HG02870 (cell line): ENCODE data around the gene LDLRAD3.

Experiments
- ATAC-seq: cut with Tn5 transposase; IDR thresholded peaks from one replicate; pipeline ENCODE4 v1.9.1; 2021; ENCODE audit warnings: mild to moderate bottlenecking, moderate library complexity; ENCODE audit not compliant: unreplicated experiment

LDLRAD3 gene

DNA sequence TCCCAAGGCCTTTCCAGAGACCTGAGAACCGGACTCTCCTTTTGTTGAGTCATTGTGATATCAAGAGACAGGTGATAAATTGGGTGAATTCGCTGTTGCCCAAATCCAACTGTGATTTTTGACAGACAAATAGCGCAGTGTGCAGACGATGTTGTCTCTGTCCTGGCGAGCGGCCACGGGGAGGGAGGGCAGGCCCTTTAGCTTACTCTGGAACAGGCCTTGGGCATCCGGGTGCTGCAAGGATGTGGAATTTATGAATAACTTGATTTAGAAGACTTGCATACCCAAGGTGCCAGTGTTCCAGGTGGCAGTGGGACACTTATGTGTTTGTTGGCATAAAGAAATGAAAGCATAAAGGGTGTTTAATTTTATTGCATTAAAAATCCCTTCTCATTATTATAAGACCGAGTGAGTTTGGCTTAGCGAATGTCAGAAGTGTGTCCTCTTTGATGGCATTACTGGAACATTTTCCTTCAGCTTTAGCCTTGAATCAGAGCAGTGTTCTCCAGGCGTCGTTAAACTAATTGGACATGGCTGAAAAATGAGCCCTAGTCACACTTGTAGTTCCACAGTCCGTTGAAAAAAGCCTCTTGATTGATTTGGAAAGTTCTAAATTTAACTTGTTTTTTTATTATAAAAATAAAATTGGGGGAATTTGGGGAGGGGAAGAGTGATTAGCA is 9.4 kb downstream of the LDLRAD3 start:
- ATAC-seq, result no peak

DNA sequence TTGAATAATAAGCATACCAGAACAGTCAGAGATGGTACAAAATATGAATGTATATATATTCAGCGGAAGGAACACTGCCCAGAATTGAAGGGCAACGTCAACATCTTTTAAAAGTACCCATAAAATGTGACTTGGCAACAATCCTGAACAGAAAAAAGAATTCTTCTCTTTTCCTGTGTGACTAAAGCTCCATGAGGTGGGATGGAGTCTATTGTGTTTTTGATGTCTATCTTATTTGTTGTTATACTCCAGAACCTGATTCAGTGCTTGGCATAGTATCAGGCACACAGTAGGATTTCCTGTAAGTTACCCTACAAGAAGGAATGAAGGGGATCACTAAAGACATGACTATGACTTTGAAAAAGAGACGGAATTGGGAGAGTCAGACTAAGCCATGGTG is 10.3 kb downstream of the LDLRAD3 start:
- ATAC-seq, result no peak

DNA sequence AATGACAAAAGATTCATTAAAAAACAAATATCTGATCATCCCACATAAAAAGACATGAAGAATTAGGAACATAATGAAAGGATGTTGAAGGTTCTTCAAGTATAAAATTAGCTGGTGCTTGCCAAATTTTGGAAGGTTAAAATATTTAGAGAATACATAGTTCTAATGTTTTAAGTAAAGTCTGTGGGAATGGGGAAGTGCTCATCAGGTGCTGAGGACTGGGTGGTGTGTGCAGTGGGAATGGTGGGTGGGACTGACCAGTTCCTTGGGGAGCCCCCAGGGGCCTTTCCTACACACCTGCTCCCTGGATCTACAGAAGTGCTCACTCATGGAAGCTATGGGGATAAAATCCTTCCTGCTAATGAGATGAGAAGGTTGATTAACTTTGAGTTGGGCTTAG is 11.8 kb downstream of the LDLRAD3 start:
- no peak for ATAC-seq

DNA sequence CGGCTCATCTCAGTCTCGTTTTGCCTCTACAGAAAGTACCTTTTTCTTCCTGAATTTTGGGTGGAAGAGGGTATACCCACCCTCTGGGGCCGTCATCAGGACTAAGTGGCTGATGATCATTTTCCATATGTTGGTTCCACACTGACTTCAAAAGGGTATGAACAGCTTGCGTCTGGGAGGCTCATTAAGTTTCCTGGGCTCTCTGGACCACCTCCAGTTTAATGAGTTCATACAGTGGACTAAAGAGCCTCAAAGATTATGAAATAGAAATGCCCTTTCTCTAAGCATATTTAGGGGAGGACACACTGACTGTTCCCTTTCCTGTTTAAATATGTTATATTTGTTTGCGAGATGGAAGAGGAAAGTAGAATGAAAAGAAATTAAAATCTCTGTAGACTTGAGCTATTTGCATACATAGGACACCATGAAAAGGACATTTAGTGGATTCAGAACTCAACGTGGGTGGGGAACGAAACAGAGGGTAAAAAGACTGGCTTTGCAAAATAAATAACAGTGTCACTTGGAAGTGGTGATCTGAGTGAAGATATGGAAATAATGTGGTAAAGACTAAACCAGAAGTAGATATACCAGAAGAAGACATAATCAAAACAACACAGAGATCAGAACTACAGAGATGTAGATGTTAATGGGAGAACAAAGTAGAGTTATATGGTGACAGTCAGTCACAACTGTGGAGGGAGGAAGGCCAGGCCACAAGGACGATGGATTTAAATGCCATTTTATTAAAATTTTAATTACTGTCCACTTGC is 18.7 kb downstream of the LDLRAD3 start:
- peak; percentile 70 for ATAC-seq

DNA sequence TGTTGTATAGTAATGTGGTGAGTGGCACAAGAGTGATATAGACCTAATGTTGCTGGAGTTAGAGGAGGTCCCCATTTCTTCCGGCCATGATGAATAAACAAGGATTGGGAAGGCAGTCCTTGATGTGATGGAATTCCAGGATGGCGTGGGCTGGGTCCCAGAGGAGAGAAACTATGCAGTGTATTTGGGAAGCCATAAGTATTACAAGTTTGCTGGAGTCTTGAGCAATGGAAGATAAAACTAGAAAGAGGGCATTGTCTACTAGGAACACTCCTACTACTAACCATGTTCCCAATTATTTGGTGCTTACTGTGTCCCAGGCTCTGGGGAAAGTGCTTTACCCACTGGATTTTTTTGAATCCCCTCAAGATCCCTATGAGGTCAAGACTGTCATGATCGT is 20.0 kb downstream of the LDLRAD3 start:
- no peak for ATAC-seq

DNA sequence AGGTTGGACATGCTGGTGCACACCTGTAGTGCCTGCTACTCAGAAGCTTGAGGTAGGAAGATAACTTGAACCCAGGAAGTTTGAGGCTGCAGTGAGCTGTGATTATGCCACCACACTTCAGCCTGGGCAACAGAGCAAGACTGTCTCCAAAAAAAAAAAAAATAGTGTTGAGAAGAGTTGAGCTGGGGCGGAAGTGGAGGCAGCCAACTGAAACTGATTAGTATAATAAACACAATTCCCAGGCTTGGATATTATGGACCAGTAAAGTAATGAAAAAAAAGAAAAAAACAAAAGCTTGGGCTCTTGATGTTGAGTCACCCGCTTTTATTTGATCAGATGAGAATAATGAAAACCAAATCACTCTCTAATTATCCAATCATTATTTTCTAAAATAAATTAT is 21.0 kb downstream of the LDLRAD3 start:
- no peak for ATAC-seq

DNA sequence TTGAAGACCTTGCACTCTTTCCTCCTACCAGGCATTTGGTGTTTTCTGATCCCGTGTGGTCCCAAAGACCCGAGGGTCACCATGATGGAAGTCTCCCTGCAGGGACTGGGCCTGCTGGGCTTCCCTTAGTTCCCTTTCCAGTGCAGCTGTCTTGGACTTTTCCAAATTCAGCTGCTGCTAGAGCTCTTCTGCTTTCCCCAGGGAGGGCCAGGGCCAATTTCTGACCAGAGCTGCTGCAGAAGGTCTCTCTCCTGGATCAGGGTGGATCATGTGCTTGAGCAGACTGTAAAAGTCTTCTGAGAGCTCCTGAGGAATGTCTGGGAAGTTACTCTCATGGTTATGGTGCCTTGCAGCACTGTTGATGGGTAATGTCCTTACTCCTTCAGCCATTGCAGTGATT is 23.2 kb downstream of the LDLRAD3 start:
- ATAC-seq, result no peak

DNA sequence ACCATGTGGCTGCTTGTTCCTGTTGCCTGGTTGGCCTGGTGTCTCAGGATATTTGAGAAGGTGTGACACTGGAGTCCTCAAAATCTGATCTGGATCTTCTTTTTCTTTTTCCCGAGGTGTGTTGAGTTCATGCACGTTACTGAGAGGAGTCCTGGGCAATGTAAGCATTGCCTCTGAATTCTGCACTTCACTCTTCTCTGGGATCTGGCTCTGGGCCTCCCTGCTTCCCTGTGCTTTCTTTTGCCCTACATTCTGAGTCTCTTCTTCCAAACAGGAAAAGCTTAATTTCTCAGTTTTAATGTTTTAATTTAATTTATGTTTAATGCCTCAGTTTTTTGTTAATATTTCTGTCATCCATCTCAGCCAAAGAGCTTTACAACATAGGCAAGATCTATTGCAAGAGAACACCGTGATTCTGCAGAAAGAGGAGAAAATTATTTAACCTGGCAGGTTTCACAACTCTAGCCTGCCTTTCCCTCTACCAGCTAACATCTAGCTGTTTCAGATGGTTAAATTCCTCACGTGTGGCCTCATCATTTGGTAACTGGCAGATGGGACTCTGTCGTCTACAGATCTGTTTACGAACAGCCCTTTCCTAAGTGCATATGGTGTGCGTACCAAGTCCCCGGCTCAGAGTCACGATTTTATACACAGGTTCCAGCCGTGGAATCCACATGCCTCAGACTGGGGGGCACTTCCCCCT is 24.7 kb downstream of the LDLRAD3 start:
- no peak for ATAC-seq

DNA sequence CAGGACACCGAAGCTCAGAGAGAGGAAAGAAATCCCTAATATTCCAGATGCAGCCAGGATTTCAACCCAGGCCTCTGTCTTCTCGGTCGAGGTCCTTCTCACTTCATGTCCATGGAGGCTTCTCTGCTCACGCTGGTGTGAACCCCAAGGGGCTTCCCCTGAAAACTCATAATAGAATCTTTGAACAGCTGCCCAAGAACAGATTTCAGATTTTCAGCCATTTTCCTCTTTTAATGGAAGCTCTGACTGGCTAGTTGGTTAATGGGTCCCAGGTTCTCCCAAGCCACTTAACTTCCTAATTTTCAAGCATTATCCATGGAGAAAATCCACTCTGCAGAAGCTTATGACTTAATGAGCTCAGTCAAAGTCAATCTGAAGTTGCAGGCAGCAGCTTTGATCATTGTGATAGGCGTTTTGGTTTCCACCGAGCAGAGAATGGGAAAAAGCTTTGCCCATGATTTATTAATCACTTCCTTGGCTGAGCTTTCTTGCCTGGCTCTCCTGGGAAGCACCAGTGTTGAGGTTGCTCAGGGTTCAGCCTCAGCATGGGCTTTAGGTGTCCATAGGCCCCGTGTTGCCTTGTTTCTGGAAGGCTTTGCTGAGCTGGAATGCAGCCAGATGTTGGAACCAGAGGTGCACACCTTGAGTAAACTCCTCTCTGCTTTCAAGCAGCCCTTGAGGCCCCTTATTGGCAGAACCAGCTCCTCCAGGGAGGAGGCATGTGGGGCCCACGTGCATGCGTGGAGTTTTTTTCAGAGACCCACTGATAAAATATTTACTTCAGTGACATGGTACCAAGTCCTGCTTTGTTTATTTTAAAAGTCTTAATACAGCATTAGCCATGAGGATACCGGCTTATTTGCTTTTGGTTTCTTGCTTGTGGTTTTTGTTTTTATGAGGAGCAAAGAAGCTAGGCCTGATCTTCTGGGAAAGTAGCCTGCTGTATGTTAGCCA is 25.5 kb downstream of the LDLRAD3 start:
- ATAC-seq, result no peak

DNA sequence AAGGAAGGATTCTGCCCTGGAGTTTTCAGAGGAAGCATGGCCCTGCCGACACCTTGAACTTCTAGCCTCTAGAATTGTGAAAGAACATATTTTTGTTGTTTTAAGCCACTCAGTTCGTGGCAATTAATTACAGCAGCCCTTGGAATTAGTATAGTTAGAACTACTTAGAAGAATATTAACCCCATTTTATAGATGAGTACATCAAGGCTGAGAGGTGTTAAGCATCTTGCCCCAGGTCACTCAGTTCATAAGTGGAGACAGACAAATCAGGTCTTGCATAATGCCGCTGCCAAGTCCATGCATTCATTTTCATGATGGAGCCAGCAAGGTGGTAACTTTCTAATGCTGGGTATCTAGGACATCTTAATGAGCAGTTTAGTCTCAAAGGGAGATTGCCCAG is 26.6 kb downstream of the LDLRAD3 start:
- ATAC-seq, result no peak

DNA sequence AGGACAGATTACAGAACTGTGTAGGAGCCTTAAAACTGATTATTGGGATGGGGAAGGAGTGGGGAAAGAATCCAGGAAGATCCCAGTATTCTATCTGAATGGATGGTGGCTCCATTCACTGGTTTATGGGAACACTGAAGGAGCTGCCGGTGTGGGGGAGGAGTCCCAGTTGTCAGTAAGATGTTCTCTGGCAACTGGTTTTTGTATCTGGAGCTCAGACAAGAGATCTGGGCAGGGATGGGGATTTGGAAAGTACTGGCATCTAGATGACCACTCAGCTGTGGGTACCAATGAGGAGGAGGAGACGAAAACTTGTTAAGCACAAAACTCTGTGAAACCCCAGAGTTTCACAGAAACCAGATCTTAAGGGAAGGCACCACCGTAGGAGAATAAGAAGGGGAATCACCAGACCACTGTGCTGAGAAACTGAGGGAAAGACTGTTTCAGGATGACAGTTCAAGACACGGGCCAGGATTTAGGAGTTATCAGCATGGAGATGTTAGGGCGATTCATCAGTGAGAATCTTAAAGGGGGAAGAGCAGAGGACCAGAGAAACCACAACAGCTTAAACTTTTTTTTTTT is 28.1 kb downstream of the LDLRAD3 start:
- no peak for ATAC-seq

DNA sequence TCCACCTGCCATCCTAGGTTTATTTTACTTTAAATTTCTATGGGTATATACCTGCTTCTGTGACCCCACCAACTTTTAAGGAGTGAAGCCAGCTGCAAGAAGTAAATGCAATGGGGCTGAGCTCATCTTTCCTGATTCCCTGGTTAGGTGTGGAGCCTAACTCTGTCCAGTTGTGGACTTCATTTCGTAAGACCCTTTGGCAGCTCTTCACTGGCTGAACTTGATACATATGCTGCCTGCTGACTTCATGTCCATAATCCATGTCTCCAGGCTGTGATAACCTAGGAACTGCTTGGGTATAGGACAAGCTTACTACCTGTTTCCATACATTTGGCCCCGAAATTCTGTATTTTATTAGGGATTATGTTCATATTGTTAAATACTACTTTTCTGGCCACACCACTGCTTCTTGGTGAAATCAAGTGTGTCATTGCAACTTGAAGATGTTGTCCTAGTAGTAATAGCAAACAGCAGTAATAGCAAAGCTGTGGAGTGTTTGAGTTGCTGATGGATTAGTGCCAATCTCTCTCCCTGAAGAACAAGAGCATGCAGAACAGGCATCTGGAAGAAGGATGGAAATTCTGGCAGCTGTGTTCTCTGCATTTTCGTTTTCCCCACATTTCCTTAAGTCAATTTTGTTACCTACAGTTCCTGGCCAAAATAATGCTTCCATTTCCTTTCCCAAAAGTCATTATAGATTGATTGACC is 31.2 kb downstream of the LDLRAD3 start:
- no peak for ATAC-seq

DNA sequence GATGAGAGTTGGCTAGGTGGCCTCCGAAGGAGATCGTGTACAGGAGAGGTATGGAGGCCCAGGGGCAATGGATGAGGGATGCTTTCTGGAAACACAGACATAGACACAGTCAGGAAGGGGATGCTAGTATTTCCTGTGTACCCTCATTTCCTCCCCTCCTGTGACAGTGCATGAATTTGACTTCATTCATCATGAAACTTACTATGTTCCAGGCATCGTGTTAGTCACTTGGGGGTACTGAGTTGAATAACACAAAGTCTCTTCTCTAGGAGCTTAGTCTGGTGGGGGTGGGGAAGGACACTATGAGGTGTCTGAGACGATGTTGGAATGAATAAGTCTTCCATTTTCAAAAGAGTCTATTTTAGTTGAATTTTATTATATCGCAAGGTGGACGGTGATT is 32.6 kb downstream of the LDLRAD3 start:
- no peak for ATAC-seq

DNA sequence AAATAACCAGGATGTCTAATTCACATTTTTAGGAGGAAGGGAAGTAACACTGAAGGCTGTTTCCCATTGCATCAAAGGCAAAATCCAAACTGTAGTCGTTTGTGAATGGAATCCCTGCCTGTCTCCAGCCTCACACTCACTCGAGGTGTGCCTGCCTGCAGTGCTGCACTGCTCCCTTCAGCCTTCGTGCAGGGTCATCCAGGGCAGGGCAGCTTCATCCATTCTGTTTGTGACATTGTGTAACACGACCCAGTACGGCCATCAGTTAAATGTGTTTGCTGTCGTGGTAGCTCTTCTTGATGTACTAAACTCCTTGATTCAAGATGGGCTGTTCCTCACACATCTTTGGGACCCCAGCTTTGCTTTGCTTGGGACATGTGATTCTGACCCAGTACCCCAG is 34.3 kb downstream of the LDLRAD3 start:
- no peak for ATAC-seq

DNA sequence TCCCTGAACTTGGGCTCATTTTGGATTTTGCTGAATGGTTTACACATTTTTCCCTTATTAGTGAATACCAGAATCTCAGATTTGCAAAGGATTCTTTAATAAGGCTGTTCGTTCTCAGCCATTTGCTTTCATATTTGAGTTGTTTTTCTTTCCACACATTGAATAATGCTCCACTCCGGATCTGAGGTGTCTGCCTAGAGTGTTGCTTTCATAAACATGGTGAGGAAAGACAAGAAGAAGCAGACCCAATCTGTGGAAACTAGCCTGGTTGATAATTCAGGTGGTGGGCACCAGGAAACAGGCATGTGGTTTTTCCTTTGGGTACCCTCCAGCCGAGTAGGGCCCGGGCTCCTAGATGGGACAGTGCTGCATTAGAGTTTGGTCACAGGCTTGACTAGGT is 35.0 kb downstream of the LDLRAD3 start:
- no peak for ATAC-seq

DNA sequence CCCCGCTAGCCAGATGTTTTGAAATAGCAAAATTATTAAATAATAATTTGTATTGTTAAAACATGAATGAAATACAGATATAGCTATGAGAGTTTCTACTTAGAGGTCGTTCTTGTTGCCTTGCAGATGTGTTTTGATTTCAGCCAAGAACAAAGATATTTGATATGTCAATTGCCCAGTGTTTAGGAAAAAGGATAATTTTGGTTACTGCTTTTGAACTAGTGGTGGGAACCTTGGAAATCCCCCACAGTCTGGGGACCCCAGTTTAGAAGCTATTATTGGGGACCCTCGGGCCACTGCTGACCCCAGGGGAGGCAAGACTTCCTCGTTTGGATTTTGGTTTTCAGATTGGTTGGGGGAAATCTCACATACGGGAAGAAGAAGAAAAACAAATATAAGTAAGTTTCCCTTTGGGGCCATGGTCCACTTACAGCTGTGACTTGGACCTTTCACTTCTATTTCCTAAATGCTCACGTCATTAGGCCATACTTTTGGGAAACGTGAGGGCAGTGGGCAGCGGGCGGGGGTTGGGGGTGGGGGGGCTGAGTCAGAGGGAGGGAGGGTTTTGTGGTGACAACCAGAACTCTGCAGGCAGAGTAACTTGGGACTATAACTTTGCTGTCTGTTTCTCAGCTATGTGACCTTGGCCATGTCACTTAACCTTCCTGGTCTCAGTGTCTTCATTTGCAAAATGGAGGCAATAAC is 37.0 kb downstream of the LDLRAD3 start:
- no peak for ATAC-seq

DNA sequence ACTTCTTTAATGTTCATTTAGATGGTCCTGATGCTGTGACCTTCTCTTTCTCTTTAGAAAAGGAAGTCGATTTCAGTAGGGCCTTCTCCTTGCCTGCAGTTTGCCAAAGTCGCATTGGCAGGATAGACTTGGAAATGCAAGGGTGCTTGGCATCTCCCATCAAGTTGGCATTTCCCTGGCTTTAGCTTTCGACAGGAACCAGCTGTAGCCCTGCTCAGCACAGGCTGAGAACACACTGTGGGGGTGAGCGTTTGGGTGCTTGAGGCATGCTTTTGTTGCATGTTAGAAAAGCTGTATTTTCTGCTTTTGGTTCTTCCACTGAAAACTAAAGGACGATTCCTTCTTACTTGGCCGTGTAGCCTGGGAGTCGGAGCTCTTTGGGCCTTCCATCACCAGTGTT is 37.7 kb downstream of the LDLRAD3 start:
- ATAC-seq, result no peak

DNA sequence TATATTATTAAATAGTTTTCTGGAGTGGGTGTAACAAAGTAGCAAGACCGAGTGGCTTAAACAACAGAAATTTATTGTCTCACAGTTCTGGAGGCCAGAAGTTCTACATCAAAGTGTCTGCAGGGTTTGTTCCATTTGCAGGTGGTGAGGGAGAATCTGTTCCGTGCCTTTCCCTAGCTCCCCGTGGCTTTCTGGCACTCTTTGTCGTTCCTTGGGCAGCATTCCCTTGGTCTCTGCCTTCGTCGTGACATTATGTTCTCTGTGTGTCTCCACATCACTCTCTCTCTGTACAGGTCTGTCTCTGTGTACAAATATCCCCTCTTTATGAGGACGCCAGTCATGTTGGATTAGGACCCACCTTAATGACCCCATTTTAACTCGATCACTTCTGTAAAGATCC is 38.2 kb downstream of the LDLRAD3 start:
- no peak for ATAC-seq

DNA sequence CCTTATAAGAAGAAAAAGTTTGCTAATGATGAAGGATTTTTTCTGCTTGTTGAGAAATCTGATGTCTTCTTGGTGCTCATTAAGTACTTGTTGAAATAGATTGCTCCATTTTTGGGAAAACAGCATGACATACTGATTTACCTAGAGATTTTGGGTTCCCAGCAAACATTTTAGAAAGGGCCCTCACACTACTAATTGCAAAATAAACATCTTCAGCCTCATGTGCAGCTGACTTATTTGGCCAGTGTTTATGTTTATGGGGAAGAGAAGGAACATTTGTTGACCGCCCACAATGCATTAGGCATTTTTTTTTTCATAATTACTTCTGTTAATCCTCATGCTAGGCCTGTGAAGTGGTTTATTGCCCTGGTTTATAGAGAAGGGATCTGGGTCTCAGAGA is 40.1 kb downstream of the LDLRAD3 start:
- ATAC-seq, result no peak
